NCI-H1694 (cell line): ENCODE data around the gene AFAP1.

Experiments
- DNase-seq: peaks from one replicate; lab custom pipeline; 2025; lab: John Stamatoyannopoulos, UW

The AFAP1 gene

GRCh38 chr4:7803992-7804755, 135.5 kb downstream of the AFAP1 start:
- peak; percentile 29 for DNase-seq

GRCh38 chr4:7803371-7803770, 136.3 kb downstream of the AFAP1 start:
- no peak for DNase-seq

GRCh38 chr4:7802093-7802726, 137.5 kb downstream of the AFAP1 start:
- DNase-seq, result peak; percentile 61

GRCh38 chr4:7801641-7802040, 138.0 kb downstream of the AFAP1 start:
- no peak for DNase-seq

GRCh38 chr4:7801001-7801400, 138.7 kb downstream of the AFAP1 start:
- no peak for DNase-seq

- DNase-seq, result no peak
These were observed 139.3 kb downstream of the AFAP1 start for GRCh38 chr4:7800410-7800809.

GRCh38 chr4:7799736-7800135, 139.9 kb downstream of the AFAP1 start:
- DNase-seq, result no peak

- DNase-seq, result no peak
These were observed 140.4 kb downstream of the AFAP1 start for GRCh38 chr4:7799306-7799705.

GRCh38 chr4:7798178-7798995, 141.3 kb downstream of the AFAP1 start:
- DNase-seq, result no peak

- no peak for DNase-seq
These were observed 142.3 kb downstream of the AFAP1 start for GRCh38 chr4:7797330-7797729.

GRCh38 chr4:7795983-7796382, 143.7 kb downstream of the AFAP1 start:
- DNase-seq, result no peak

- DNase-seq, result no peak
These were observed 146.5 kb downstream of the AFAP1 start for GRCh38 chr4:7793186-7793585.

- no peak for DNase-seq
These were observed 147.0 kb downstream of the AFAP1 start for GRCh38 chr4:7792616-7793015.

- no peak for DNase-seq
These were observed 148.7 kb downstream of the AFAP1 start for GRCh38 chr4:7790999-7791398.

- DNase-seq, result no peak
These were observed 149.6 kb downstream of the AFAP1 start for GRCh38 chr4:7790023-7790422.

GRCh38 chr4:7788694-7789425, 150.8 kb downstream of the AFAP1 start:
- no peak for DNase-seq

- DNase-seq, result no peak
These were observed 151.5 kb downstream of the AFAP1 start for GRCh38 chr4:7788193-7788592.

- DNase-seq, result no peak
These were observed 151.9 kb downstream of the AFAP1 start for GRCh38 chr4:7787681-7788141.

- DNase-seq, result no peak
These were observed 152.6 kb downstream of the AFAP1 start for GRCh38 chr4:7787067-7787466.

GRCh38 chr4:7786517-7786916, 153.1 kb downstream of the AFAP1 start:
- DNase-seq, result no peak

- DNase-seq, result no peak
These were observed 153.6 kb downstream of the AFAP1 start for GRCh38 chr4:7786040-7786439.

- DNase-seq, result no peak
These were observed 154.6 kb downstream of the AFAP1 start for GRCh38 chr4:7785017-7785416.
